ENCODE results near the gene SH3RF1.

DNA sequence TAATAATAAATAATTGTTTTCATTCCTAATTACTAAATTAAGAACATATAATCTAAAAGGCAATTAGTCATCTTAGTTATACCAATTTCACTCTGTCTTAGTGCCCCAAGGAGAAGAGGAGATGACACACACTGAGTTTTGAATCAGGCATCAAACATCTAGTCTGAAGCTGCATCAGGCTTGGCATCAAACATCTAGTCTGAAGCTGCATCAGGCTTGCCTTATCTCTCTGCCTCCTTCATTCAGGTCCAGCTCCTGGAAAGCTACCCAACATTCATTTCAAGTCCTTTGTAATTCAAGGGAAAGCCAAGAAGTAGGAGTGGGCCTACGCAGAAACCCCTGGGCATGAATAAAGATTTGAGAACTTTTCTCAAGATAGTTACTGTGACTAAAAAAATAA lies 62.2 kb downstream of the SH3RF1 start:
- TF ChIP-seq, protein P1, sequence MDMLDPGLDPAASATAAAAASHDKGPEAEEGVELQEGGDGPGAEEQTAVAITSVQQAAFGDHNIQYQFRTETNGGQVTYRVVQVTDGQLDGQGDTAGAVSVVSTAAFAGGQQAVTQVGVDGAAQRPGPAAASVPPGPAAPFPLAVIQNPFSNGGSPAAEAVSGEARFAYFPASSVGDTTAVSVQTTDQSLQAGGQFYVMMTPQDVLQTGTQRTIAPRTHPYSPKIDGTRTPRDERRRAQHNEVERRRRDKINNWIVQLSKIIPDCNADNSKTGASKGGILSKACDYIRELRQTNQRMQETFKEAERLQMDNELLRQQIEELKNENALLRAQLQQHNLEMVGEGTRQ (IDR thresholded peaks at IDR 0.05; ENCODE audit: low read length) = no peak
- TF ChIP-seq EP300 (IDR thresholded peaks at IDR 0.05; ENCODE audit: borderline replicate concordance in 1 of 2, low read depth in 2 of 2, low read length in 2 of 2) (no peak), JUND (IDR thresholded peaks at IDR 0.05; ENCODE audit: low read length) (no peak), RAD21 (IDR thresholded peaks at IDR 0.05 in 1 of 2, conservative IDR thresholded peaks at IDR 0.05 in 1 of 2; ENCODE audit: low read depth in 2 of 2, low read length in 2 of 2) (no peak)
